Stimulated activated CD4-positive, alpha-beta T cell treated with anti-CD3 and anti-CD28 coated beads, TNF-alpha, amount 100 ng/mL, for 1 hour (primary cell): ENCODE results near the gene UNC93A.
"Not testable (repeated sequence)": the region's sequence is repeated elsewhere in the genome, so short reads cannot be mapped to it uniquely, and the experiment has no call there.

Experiments used
- DNase-seq, 3 donors: peaks; one replicate each; pipeline ENCODE4 v3.0.0-alpha.2; 2020; ENCODE audit warnings: low read depth in 3 of 3, low spot score in 1 of 3

The UNC93A gene

DNA sequence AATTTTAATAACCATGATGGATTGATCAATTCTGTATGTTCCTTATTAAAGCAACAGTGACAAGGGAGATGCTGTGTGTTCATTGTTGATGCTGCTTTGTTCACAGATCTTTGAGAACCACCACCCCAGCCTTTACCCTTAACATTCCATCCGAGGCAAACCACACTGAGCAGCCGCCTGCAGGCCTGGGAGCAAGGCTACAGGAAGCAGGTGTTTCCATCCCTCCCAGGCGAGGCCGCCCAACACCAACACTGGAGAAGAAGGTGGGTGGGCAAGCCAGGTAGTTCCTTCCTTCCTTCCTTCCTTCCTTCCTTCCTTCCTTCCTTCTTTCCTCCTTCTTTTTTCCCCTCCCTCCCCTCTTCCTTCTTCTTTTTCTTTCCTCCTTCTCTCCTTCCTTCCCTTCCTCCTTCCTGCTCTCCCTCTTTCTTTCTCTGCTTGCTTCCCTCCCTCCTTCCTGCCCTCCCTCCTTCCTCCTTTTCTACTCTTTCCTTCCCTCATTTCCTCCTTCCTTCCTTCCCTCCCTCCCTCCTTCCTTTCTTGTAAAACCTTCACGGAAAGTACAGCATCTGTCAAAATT lies 47.5 kb downstream of the UNC93A start:
- DNase-seq = no peak

DNA sequence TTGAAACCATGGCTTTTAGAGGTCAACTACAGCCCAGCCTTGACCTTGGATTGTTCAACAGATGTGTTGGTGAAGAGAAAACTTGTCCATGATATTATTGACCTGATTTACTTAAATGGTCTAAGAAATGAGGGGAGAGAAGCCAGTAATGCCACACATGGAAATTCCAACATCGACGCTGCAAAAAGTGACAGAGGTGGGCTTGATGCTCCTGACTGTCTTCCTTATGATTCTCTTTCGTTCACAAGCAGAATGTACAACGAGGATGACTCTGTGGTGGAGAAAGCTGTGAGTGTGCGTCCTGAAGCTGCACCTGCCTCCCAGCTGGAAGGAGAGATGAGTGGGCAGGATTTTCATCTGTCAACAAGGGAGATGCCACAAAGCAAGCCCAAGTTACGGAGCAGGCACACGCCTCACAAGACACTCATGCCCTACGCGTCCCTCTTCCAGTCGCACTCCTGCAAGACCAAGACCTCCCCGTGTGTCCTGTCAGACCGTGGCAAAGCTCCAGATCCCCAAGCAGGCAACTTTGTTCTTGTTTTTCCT lies 50.0 kb downstream of the UNC93A start:
- DNase-seq = no peak

DNA sequence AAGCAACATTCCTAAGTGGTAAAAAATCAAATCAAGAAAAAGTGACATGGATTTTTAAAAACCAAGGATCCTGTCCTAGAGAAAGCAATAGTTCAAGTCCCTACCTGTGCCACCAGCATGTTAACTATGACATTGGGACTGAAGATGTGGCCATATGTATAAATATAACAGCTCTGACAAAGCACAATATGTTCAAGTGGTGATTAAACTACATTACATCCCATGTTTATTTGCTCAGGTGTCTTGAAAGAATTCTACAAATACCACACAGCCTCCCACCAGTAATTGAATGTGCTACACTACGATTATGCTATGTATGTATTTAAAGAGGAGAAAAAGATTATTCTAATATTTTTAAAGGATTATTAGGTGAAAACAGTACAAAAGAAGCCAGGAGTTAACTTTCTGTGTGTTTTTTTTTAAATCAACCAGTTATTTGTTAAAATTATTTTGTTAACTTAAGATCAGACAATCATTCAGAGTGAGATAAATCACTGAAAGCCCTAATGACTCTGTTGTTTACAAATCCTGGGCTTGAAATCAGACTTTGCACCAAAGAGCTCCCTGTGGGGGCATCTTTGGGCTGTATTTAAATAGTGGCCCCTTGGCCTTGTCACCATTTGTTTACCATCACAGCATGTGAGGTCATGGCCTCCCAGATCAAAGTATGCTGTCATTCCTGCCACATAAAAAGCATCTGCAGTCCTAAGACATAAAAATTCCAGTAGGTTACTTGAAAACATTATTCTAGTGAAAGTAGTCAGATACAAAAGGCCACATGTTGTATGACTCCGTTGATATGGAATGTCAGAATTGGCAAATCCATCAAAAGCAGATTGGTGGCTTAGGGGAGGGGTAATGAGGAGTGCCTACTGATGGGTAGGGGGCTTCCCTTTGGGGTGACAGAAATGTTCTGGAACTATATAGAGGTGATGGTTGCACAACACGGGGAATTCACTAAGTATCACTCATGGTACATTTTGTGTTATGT lies 50.8 kb downstream of the UNC93A start:
- no peak for DNase-seq

DNA sequence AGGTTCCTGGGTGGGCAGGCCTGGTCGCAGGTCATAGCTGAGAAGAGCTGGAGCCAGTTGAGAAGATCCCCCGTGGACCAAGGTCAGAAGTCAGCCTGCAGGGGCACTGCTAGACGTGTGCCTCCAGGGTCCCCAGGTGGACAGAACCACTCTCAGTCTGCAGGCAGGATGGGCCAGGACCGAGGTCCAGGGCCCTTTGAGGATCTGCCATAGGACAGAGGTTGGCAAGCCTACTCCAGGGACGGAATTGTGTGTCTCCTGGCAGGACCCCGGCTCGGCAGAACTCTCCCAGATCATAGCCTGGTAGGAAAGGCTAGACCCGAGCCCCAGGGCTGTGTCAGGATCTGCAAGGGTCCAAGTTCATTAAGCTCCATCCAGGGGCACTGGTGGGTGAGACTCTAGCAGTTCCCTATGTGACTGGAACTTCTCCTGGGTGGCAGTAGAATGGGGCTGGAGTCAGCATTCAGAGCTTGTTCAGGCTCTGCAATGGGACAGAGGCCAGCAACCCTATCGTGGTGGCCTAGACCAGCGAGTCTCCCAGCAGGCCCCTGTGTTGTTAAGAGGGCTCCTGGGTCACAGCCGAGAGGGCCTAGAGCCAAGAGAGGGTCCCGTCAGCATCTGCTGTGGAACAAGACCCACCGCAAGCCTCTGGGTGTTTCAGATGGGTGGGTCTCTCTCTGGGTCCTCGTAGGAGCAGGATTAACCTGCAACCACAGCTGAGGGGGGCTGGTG lies 51.9 kb downstream of the UNC93A start:
- DNase-seq = no peak

DNA sequence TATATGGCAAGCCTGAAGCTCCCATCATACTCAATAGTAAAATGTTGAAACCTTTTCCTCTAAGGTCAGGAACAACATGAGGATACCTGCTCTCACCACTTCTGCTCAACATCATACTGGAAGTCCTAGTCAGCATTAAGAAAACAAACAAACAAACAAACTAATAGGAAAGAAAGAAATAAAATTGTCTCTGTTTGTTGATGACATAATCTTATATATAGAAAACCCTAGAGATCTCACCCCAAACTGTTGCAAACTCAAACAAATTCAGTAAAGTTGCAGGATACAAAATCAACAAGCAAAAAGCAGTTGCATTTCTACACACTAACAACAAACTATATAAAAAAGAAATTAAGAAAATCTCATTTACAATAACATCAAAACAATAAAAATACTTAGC lies 54.2 kb downstream of the UNC93A start:
- no peak for DNase-seq

DNA sequence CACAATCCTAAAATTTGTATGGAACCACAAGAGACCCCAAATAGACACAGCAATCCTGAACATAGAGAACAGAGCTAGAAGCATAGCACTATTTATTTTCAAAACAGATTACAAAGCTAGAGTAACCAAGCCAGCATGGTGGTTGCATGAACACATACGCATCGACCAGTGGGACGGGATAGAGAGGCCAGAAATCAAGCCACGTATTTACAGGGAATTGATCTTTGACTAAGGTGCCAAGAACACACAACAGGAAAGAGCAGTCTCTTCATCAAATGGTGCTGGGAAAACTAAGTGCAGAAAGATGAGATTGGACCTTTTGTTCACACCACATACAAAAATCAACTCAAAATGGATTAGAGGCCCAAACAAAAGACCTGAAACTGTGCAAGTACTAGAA lies 54.8 kb downstream of the UNC93A start:
- DNase-seq = no peak

DNA sequence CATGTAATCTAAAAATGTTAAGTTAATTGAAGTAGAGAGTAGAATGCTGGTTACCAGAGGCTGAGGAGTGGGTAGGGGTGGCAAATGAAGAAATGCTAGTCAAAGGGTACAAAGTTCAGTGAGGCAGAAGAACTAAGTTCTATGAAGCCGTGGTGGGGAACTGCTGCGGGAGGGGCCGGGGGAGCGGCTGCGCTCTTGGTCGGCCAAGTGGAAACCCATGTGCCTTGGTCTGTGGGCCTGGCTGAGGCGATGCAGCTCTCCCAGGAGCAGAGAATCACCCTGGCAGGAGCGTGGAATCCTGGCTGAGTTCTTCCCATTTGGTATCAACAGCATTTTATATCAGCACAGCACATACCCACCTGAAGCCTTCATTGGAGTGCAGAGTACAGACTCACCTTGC lies 56.1 kb downstream of the UNC93A start:
- no peak for DNase-seq

DNA sequence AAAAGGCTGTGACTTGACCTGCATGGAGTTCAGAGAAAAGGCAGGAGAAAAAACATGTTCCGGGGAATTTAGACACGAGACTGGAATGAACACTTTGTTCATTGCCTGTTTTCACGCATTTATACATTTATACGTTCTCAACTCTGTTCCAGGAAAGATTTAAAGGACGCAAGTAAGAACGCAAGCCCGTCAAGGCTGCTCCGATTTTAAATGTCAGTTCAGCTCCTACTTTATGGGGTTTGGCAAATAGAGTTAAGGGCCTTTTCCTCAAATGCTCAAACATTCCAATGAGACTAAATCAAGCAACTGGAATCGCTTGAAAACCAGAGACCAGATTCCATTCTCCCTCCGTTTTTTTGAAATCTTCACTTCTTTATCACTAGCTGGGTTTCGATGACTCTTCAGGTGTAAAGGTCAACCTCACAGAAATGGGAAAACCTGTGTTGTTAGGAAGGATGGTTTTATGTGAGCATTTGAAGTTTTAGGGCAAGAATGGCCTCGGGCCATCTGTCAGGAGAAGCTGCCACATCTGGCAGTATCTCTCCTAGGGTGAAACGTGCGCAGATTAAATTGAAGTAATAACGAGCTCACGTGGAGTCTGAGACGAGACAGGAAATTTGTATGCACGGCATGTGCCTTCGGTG lies 58.6 kb downstream of the UNC93A start:
- no peak for DNase-seq

DNA sequence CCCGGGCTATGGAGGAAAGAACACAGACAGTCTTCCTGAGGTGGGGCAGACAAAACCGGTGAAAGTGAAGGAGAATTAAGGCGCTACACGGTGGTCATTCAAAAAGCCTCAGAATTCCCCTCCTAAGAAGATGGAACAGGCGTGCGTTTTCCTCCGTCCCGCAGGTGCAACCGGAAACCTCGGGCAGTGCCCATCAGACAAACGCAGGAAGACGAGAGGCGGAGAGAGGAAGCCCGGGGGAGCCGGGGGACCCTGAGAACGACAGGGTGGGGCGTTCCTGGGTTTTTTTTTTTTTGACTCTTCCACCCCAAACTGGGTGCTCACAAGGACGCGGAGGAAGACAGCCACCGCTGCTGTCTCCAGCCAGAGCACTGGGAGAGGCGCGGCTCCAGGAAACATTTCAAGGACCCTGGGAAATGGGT lies 59.2 kb downstream of the UNC93A start:
- no peak for DNase-seq

DNA sequence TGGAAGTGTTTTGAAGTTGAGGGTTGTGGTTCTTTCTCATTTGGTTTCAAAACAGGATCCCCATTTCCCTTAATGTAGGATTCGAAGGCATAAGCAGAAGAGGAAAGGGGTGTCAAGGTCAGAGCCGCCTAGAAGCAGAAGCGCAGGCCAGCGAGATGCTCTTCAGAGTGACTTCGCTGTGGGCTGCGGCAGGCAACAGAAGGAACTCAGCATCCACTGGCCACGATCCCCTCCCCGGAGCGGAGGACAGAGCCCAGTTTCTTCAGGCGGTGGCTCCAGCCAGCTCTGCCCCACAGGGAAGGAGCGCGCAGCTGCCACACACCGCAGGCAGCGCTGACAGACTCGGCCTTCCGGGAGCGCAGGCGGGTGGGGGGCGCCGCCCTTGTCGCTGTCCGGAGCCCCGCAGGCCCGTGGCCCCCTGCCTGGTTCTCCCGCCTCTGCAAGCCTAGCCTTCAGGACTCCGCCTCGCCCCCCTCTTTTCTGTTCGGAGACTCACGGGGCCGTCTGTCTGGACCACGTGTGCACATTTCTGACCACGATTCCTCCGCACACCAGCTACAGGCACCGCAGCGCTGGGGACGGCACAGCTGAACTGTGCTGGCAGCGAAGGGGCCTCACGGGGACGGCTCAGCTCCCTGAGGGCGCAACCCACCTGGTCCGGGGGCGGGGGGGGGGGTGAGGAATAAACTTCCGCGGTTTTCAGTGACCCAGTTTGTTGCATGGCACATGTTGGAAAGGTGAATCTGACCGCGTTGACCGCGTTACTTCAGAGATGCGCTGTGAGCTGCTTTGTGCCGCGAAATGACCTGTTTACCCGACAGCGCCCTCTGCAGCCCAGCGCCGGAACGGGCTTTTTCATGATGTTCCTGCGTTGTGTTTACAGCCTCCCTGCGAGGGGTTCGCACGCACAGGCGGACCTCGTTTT lies 59.9 kb downstream of the UNC93A start:
- peak; percentile 52 to 78 (median 57) for DNase-seq

DNA sequence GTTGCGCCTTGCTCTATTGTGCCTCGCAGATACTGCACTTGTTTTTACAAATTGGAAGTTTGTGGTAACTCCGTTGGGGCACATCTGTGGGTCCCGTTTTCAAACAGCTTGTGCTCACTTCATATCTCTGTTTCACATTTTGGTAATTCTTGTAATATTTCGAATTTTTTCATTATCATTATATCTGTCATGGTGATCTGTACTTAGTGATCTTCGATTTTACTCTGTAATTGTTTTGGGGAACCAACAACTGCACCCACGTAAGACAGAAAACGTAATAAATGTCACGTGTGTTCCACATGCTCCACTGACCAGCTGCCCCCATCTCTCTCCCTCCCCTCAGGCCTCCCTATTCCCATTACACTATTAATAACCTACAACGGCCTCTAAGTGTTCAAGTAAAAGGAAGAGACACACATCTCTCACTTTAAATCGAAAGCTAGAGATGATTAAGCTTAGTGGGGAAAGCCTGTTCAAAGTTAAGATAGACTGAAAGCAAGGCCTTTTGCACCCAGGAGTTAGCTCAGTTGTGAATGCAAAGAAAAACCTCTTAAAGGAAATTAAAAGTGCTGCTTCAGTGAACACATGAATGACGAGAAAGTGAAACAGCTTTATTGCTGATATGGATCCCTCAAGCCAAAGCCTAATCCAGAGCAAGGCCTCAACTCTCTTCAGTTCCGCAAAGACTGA lies 60.7 kb downstream of the UNC93A start:
- no peak for DNase-seq

DNA sequence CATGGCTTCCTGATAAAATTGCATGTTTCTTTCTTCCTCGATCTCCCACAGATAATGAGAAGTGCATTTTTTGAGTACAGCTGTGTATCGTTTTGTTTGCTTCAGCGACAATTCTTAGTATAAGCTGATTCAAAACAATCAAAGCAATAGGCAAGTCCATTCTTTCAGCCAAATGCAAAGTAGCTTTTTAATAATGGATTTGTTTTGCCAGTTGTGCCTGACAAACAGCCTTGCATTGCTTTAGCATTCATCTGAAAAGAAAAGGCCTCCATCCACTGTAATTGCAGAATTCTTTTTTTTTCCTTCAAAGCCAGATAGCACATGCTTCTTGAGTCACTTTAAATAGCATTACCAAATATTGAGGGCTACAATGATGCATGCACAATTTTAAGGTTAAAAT lies 65.8 kb downstream of the UNC93A start:
- no peak for DNase-seq

DNA sequence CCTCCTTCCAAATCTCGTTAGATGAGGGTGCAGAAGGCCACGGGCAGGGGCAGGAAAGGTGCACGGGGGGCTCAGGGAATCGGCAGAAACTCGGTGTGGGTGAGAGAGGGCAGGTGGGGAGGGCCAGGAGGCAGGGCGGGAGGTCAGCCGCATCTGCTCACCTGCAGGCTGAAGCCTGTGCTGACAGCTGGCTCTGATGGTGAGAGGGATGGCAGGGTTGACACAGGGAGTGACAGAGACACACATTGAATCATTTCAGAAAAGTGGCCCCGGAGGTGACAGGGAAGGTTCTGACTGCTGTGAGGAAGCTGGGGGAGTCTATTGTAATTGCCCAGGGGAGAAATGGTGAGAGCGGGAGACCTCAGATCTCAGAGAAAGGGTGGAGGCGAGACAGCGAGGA lies 67.3 kb downstream of the UNC93A start:
- not testable (repeated sequence) for DNase-seq

DNA sequence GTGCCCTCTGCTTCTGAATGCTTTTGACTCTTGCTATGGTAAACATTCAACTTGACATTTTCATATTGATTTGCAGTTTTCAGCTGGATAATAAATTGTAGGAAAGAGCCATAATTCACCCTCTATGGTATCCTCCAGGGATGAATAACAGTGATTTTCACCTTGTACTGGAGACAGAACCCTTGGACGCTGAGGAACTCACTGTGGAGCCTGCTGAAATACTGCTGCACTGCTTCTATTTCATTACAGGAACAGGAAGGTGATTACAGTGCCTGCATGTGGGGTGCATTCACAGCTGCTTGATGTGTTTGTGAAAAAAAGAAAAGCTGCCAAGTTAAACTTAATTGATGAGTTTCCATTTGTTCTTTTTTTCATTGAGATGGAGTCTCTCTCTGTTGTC lies 70.1 kb downstream of the UNC93A start:
- DNase-seq = not testable (repeated sequence)
